ENCODE measurements around the gene GRK6.

The GRK6 gene

DNA sequence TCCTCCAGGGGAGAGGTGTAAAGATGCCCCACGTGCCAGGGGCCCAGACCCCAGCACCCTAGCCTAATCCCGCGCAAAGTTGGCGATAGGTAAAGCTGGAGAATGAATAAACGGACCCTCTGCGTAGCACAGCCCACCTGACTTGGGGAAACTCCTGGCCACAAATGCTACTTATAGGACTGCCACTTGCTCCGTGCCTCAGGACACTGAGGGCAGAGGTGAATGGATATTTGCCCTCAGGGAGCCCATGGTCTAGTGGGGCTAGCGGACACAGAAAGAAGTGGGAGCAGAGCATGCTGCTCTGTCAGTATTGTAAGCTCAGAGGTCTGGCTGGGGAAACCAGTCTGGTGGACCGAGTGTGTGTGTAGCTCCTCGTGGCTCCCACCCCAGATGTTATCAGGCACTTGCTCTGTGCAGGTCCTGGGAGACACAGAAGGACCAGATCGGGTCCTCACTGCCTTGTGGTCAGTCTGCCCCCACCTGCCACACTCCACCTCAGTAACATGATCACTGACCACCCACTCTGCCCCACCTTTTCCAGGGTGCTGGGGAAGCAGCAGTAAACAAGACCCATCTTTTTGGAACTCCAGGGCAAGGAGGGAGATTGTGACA is 841 bp downstream of the GRK6 start:
- no peak for DNase-seq

DNA sequence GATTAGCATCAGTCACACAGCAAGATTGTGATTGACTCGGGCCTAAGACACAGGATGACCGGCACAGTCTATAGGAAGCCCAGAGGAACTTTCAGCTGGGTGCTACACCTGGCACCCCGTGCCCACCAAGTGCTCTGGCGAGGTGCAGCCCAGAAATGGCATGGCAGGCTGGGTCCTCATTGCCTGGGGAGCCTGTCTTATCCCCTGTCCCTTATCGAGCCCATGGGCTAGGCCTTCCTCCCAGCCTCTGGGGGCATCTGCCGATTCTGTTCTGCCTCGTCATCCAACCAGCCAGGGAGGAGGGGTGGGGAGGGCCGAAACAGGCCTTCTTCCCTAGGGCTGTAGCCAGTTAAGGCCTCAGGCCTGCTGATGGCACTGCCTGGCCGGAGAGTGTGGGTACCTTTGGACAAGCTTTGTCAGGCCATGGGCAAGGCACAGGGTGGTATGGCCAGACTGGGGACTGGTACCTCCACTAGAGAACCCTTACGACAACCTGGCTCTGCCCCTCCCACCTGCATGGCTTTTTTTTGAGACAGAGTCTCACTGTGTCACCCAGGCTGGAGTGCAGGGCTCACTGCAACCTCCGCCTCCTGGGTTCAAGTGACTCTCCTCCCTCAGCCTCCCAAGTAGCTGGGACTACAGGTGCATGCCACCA is 1.6 kb downstream of the GRK6 start:
- no peak for DNase-seq

DNA sequence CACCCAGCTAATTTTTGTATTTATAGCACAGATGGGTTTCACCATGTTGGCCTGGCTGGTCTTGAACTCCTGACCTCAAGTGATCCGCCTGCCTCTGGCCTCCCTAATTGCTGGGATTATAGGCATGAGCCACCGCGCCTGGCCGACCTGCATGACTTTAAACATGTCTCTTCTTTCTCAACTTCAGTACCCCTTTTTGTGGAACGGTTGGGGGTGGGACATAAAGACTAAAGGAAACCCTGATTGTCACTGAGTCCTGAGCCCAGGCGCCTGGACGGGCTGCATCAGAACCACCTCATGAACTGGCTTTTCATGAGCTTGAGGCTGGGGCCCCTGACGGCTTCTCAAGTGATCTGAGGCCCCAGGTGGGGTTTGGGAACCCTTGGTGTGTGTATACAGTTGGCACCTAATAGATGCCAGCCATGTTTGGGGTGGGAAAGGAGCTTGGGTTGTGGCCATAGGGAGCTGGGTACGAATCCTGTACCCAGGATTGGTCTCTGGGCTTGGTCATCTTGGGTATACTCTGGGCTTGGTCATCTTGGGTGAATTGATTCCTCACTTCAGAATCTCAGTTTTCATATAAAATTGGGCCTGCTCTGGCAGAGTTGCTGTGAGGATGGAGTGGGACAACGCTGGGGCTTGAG is 2.2 kb downstream of the GRK6 start:
- no peak for DNase-seq

DNA sequence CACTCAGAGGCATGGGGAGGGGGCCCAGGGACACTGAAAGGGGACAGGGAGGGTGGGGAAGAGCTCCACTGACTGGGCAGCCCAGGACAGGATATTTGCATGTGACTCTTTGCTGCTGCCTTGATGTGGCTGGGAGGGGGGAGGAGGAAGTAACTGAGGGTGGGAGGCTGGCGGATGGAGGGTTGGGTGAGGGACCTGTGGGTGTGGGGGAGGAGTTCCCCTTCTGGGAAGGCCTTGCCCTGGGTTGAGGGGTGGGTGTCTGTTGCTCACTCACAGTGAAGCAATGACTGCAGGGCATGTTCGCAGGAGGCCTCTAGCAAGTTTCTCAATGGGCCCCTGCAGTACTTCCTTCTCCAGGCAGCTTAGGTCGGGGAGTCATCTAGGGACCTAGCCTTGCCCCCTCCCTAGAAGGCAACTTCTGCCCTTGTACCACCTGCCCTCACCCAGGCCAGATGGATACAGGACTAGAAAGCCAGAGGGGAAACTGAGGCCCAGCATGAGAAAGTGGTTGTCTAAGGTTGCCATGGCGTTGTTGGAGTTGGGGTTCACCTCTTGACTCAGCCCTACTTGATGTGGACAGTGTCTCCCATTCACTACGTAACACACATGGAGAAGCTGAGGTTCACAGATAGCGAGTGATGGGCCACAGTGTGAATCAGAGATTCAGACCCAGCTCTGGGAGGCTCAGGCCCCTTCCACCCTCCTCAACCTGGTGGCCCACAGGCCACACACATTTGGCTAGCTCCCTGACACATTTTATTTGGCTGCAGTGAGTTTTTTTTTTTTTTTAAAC is 3.0 kb downstream of the GRK6 start:
- DNase-seq, result no peak

DNA sequence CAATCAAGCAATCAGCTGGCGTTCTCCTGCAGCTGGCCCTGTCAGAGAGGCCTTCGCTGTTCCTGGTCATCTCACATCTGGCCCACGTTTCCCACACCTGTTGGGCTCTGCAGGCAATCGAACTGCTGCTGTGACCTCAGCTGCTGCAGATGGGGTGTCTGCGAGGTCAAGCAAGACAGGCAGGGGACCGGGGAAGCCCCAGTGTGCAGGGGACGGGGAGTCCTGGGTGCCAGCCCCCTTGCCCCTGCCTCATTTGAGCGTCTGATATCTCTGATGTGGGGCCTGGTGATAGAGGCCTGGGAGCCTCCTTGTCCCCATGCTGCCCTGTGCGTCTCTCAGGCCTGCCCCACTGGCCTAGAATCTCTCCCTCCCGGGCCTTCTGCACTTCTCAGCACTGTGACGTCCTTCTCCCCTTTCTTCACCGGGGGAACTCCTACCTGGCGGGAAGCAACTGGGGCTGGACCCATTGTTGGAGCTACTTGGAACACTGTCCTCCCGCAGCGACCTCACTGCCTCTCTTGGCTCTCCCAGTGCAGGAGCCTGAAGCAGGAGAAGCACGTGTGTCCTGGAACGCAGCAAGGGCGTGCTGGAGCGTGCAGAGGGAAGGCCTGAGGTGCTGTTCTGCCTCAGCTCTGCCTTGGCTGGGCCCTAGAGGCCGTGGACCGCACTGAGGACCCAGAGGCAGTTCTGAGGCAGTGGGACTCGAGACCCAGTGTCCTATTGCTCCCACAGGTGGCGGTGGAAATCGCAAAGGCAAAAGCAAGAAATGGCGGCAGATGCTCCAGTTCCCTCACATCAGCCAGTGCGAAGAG is 3.9 kb downstream of the GRK6 start:
- no peak for DNase-seq

DNA sequence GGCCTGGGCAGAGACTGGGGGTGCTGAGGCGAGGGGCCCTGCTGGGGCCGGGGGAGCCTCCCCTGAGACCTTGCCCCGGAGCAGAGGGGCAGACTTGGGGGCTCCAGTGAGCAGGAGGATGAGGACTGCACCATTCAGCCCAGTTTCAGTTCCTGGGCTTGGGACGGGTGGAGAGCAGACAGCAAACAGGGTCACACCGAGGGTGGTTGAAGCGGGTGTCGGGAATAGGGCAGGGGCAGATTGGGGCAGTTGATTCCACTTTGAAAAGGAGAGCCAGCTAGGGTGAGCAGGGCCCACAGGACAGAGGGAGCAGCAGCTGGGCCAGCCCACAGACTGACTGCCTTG is 4.5 kb downstream of the GRK6 start:
- DNase-seq, result no peak

DNA sequence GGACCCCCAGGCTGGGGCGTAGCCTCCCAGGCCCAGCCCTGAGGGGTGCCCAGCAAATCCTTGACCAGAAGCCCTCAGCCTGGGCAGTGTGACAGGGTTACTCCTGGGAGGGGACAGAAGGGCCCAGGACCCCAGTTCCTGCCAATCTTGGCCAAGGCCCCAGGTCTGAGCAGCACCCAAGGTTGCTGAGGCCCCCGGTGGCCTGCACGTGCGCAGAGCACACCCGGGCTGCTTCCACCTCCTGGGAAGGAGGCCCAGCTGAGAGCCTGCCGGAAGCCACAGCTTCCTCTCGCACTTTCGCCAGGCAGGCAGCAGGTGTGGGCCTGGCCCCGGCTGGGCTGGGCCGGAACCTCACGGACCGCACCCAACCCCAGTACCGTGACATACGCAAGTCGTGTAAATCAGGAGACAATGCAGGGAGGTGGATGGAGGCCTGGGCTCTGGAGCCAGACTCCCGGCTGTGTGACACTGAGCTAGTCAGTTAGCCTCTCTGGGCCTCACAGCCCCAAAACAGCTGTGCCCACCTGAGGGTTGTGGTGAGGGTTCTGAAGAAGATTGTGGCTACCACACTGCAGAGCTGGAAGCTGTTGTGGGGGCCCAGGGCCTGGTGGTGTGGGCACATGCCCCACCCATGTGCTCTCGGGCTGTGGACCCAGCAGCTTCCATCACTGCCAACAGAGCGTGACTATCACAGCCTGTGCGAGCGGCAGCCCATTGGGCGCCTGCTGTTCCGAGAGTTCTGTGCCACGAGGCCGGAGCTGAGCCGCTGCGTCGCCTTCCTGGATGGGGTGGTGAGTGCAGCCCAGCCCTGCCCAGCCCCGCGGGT is 5.1 kb downstream of the GRK6 start:
- DNase-seq, result no peak

DNA sequence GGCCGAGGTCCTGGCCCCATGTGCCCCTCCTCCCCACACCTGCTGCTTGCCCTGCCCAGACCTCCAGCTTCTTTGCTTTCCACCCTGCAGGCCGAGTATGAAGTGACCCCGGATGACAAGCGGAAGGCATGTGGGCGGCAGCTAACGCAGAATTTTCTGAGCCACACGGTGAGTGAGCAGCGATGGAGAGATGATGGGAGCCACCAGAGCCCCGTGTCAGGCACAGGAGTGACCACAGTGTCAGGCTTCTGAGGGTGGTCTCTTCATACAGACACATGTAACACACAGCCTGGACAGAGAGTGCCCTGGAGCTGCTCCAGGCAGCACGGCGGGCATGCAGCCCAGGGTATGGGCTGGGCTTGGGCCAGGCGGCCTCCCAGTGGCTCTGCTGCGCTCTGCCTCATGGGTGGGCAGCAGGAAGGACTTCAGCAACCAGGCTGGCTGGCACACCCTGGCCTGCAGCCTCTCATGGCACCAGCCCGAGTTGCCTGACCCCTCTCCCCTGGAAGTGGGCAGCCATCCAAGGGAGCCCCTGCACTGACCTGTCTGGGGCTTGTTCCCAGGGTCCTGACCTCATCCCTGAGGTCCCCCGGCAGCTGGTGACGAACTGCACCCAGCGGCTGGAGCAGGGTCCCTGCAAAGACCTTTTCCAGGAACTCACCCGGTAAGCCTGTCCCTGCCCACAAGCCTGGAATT is 5.8 kb downstream of the GRK6 start:
- no peak for DNase-seq

DNA sequence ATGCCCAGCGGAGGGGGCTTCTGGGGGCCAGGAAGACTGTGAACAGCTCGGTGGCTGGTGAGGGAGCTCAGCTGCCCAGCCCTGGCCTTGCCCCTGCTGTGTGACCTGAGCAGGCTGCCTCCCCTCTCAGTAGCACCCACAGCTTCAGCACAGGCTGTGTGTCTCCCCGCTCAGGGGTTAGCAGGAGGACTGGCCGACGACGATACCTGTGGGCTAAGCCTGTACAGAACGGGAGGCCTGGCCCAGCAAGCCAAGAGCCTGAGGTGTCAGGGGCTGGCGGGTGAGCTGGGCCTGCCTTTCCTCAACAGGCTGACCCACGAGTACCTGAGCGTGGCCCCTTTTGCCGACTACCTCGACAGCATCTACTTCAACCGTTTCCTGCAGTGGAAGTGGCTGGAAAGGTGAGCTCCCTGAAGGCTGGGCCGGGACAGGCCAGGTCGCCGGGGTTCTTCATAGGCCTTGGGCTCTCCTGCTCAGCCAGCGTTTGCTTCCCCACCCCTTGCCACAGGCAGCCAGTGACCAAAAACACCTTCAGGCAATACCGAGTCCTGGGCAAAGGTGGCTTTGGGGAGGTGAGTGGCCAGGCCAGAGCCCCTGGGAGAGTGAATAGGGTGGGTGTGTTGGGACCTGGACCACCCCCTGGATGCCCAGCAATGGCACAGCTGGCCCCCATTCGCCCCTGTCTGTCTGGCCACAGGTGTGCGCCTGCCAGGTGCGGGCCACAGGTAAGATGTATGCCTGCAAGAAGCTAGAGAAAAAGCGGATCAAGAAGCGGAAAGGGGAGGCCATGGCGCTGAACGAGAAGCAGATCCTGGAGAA is 6.6 kb downstream of the GRK6 start:
- no peak for DNase-seq

DNA sequence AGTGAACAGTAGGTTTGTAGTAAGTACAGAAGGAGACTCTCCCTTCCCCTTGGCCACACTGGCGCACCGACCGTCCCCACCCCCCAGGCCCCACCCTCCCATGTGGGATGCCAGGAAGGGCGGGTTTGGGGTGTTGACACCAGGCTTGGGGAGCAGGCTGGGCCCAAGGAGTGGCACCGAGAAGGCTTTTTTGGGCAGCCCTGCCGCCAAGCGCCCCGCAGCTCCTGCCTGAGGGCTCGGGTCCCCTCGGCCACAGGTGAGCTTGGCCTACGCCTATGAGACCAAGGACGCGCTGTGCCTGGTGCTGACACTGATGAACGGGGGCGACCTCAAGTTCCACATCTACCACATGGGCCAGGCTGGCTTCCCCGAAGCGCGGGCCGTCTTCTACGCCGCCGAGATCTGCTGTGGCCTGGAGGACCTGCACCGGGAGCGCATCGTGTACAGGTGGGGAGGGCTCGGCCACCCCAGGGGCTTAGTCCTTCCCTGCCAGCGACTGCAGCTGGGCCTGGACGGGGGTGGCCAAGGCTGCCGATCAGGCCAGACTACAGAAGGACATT is 7.3 kb downstream of the GRK6 start:
- no peak for DNase-seq

DNA sequence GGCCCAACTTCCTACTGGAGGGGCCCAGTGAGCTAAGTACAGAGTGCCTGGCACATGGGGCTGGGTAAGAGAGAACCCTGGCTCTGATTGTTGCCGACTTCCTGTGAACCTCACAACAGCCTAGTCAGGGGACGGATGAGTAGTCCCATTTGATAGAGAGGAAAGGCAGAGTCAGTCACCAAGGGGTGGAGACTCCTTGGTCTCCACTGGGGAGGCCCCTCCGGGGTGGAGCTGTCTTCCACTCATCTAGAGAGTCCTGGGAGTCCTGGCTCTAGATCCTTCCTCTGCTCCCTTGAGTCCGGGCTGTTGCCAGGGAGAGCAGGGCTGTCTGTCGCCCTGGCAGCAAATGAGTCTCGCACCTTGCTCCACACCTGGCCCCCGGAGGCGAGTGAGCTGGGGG is 8.0 kb downstream of the GRK6 start:
- no peak for DNase-seq

DNA sequence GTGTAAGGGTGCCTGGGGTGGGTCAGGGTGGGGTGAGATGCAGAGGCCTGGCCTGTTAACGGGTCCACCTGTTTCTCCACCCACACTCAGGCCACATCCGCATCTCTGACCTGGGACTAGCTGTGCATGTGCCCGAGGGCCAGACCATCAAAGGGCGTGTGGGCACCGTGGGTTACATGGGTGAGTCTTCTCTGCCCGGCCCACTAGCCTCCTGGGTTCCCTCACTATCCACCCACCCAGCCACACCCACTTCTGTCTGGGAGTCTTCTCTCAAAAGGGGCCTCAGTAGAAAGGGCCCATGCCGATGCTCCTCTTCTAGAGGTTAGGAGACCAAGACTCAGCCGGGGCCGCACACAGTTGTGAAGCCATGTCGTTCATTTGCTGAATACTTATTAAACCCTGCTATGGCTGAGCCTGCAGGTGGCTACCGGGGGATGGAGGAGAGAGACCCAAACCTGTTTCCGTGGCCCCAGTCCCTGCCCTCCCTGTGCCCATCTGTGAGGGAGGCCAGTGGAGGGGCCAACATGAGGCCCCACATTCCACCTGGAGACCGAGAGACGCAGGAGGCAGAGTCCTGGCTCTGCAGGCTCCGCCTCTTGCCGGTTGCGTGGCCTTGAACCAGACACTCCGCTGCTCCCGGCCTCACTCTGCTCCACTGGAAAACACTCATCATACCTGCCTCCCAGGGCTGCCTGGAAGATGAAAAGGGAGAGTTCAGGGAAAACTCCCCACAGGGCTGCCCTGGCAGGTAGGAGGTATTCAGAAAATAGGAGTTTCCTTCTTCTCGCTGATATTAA is 8.7 kb downstream of the GRK6 start:
- DNase-seq, result no peak

DNA sequence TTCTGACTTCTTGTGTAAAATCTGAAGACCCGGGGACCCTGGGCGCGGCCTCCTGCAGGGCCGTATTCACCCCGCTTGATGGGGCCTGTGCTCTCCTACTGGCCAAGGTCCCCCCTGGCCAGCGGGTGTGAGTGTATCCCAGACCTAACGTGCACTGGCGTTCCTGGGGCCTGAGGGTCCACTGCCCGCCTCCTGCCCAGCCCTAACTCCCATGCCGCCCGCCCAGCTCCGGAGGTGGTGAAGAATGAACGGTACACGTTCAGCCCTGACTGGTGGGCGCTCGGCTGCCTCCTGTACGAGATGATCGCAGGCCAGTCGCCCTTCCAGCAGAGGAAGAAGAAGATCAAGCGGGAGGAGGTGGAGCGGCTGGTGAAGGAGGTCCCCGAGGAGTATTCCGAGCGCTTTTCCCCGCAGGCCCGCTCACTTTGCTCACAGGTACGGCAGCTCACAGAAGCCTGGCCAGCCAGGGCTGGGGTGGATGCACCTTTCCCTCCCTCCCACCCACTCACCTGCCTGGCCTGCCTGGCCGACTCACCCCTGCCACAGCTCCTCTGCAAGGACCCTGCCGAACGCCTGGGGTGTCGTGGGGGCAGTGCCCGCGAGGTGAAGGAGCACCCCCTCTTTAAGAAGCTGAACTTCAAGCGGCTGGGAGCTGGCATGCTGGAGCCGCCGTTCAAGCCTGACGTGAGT is 9.5 kb downstream of the GRK6 start:
- DNase-seq, result no peak

DNA sequence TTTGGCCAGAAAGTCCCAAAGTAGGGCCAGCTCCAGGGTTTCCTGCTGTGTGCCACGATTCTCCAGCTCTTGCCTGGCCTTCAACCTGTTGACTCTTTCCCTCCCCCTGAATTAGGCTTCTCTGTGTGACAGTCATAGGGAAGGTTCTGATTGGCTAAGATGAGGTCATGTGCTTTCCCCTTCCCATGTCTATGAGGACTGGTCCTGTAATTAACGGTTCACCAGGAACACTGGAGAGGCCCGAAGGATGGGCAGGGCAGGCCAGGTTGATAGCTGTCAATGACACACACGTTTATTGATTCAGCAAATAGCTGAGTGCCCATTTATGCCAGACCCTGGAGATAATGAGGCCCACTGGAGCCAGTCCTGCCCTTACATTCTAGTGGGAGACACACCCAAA is 11.1 kb downstream of the GRK6 start:
- no peak for DNase-seq

DNA sequence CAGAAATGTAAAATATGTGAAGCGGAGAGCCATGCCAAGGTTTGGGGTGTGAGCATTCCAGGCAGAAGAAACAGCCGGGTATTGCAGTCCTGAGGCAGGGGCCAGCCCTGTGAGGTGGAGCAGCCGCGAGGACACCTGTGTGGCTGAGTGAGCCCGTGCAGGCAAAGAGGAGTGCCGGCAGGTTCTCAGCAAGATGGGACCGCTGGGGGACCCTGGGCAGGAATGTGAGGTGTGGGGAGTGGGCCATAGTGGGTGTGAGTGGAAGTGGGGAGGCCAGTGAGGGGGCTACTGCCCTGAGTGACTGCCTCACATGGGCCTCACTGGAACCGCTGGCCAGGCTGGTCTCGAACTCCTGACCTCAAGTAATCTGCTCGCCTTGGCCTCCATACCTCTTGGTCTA is 12.0 kb downstream of the GRK6 start:
- DNase-seq, result no peak

DNA sequence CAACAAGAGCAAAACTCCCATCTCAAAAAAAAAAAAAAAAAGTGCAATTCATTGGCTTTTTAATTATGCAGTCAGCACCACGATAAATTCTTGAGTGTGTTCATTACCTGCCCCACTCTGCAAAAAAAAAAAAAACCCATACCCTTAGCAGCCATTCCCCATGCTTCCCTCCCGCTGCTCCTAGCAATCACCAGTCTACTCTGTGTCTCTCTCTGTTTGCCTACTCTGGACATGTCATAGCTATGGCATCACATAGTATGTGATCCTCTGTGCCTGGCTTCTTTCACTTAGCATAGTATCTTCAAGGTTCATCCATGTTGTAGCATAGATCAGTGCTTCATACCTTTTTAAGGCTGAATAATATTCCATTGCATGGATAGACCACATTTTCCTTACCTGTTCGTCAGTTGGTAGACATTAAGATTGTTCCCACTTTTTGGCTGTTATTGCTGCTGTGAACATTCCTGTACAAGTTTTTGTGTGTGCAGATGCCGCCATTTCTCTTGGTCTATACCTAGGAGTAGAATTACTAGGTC is 13.1 kb downstream of the GRK6 start:
- DNase-seq, result no peak

DNA sequence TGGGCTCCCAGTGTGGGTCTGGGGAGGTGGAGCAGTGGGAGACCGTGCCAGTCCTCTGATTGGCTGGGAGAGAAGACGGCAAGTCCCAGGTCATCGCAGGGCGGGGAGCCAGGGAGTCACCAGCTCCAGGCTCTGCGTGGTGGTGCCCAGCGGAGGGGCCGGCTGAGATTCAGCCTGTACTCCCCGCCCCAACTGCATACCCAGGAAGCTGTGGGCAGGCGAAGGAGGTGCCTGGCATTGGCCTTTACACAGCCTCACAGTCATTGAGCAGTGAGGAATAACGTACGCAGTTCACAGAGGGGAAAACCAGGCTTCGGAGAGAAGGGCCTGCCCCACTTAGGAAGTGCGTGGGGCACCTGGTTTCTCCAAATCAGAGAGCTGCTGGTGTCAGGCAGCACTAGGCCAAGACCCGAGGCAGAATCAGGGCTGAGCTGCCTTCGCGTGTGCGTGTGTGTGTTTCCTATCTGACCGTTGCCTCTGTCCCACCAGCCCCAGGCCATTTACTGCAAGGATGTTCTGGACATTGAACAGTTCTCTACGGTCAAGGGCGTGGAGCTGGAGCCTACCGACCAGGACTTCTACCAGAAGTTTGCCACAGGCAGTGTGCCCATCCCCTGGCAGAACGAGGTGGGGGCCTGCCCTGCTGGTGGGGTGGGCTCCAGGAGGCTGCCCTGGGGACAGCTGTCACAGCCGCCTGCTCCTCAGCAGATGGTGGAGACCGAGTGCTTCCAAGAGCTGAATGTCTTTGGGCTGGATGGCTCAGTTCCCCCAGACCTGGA is 13.9 kb downstream of the GRK6 start:
- no peak for DNase-seq

All from NCI-H226 (cell line).